CD14-positive monocyte (primary cell): ENCODE results near the gene L3MBTL4. TPM values are rescaled to one million over a fixed set of nuclear protein-coding genes. Genes with fewer than 3 reads are reported as not detected.

Source experiments
- DNase-seq, 3 donors: peaks; one replicate each; pipeline ENCODE4 v3.0.0-alpha.2; 2011 to 2022
- H2AFZ ChIP-seq: 2 replicates; pipeline ENCODE4 v1.6.0; 2012; ENCODE audit warnings: mild to moderate bottlenecking, low read depth, low read length, inconsistent platforms; ENCODE audit not compliant: insufficient read depth, poor library complexity, severe bottlenecking
- H3K27ac ChIP-seq, 2 donors: 1 replicate in 1 of 2; 2 replicates in 1 of 2; pipeline ENCODE4 v1.5.1; 2012 to 2013; ENCODE audit warnings: low read length in 2 of 2, control low read depth in 1 of 2, inconsistent platforms in 1 of 2, low read depth in 1 of 2, mild to moderate bottlenecking in 1 of 2
- H3K27me3 ChIP-seq, 2 donors: one replicate each; pipeline versions ENCODE4 v1.6.0 to v1.6.1; 2011 to 2013; ENCODE audit warnings: low read length in 2 of 2; ENCODE audit not compliant: control insufficient read depth in 2 of 2, insufficient read depth in 2 of 2
- H3K36me3 ChIP-seq, 2 donors: replicated peaks in 1 of 2; 1 replicate in 1 of 2; 2 replicates in 1 of 2; pipeline versions ENCODE4 v1.5.1 to v1.6.1; 2012 to 2013; ENCODE audit warnings: low read length in 2 of 2, control low read depth in 1 of 2, inconsistent platforms in 1 of 2, mild to moderate bottlenecking in 1 of 2; ENCODE audit not compliant: insufficient read depth in 2 of 2, control insufficient read depth in 1 of 2
- H3K4me1 ChIP-seq, 2 donors: 1 replicate in 1 of 2; 2 replicates in 1 of 2; pipeline versions ENCODE4 v1.5.1 to v1.6.1; 2012 to 2013; ENCODE audit warnings: low read length in 2 of 2, control low read depth in 1 of 2, inconsistent platforms in 1 of 2, mild to moderate bottlenecking in 1 of 2, moderate library complexity in 1 of 2; ENCODE audit not compliant: insufficient read depth in 2 of 2, control insufficient read depth in 1 of 2
- H3K4me2 ChIP-seq: replicated peaks from 2 replicates; pipeline ENCODE3; 2012; ENCODE audit warnings: low read length, moderate library complexity, mild to moderate bottlenecking; ENCODE audit not compliant: poor library complexity, severe bottlenecking; ENCODE audit errors: extremely low read depth
- H3K4me3 ChIP-seq, 3 experiments: fragments of 200-600 bp in 1 of 3; sonication (generic) in 1 of 3; replicated peaks in 1 of 3; 1 replicate in 2 of 3; 2 replicates in 1 of 3; pipeline ENCODE4 v1.5.1; 2011 to 2013; ENCODE audit warnings: low read length in 3 of 3, mild to moderate bottlenecking in 3 of 3, control low read depth in 2 of 3, low read depth in 2 of 3, inconsistent platforms in 1 of 3, moderate library complexity in 1 of 3
- H3K79me2 ChIP-seq: 2 replicates; pipeline ENCODE4 v1.6.0; 2012; ENCODE audit warnings: mild to moderate bottlenecking, control low read depth, inconsistent platforms, low read length, moderate library complexity; ENCODE audit not compliant: insufficient read depth
- H3K9ac ChIP-seq: 2 replicates; pipeline ENCODE4 v1.6.0; 2017; ENCODE audit warnings: low read length, mild to moderate bottlenecking; ENCODE audit not compliant: insufficient read depth, poor library complexity, severe bottlenecking
- H3K9me3 ChIP-seq, 2 donors: replicated peaks in 1 of 2; 1 replicate in 1 of 2; 2 replicates in 1 of 2; pipeline versions ENCODE4 v1.5.1 to v1.6.1; 2012 to 2013; ENCODE audit warnings: low read length in 2 of 2, control low read depth in 1 of 2; ENCODE audit not compliant: control insufficient read depth in 1 of 2, insufficient read depth in 1 of 2
- H4K20me1 ChIP-seq: 2 replicates; pipeline ENCODE4 v1.6.0; 2012; ENCODE audit warnings: mild to moderate bottlenecking, low read length, control low read depth, moderate library complexity; ENCODE audit not compliant: insufficient read depth
- H3K27ac Mint-ChIP-seq, 7 donors: one replicate each; pipeline ENCODE4 v1.8.0; 2020; ENCODE audit warnings: mild to moderate bottlenecking in 7 of 7, mixed read lengths in 7 of 7, moderate library complexity in 6 of 7, inconsistent platforms in 2 of 7
- H3K27me3 Mint-ChIP-seq, 3 donors: one replicate each; pipeline ENCODE4 v1.8.0; 2021 to 2022; ENCODE audit warnings: low read depth in 3 of 3, mild to moderate bottlenecking in 3 of 3, mixed read lengths in 3 of 3, moderate library complexity in 3 of 3, inconsistent platforms in 1 of 3
- H3K36me3 Mint-ChIP-seq, 2 donors: one replicate each; pipeline ENCODE4 v1.8.0; 2020; ENCODE audit warnings: mixed read lengths in 2 of 2, inconsistent platforms in 1 of 2, mild to moderate bottlenecking in 1 of 2
- H3K4me1 Mint-ChIP-seq: one replicate; pipeline ENCODE4 v1.8.0; 2020; ENCODE audit warnings: mild to moderate bottlenecking, mixed read lengths
- H3K4me3 Mint-ChIP-seq, 2 donors: one replicate each; pipeline ENCODE4 v1.8.0; 2020; ENCODE audit warnings: mild to moderate bottlenecking in 2 of 2, mixed read lengths in 2 of 2, moderate library complexity in 1 of 2
- H3K9me3 Mint-ChIP-seq, 7 donors: one replicate each; pipeline ENCODE4 v1.8.0; 2020 to 2022; ENCODE audit warnings: mixed read lengths in 7 of 7, mild to moderate bottlenecking in 6 of 7, moderate library complexity in 6 of 7, inconsistent platforms in 2 of 7
- WGBS: methylation state at CpG from one replicate; pipeline ENCODE4 v1.1.5; 2013; ENCODE audit warnings: missing lambda C conversion rate; ENCODE audit not compliant: insufficient coverage; 5-methylcytosine and 5-hydroxymethylcytosine counted together
- intact Hi-C, 2 donors: fragments of 100-400 bp; cut with micrococcal nuclease; formaldehyde crosslinking; loops; one replicate each; pipeline versions ENCODE4 v1.15.0 to v1.15.1; 2023
- polyA plus RNA-seq, 3 donors: library from polyadenylated mRNA; depleted of rRNA in 1 of 3; unstranded in 2 of 3; stranded (reverse) in 1 of 3; fragments of 300-500 nt in 2 of 3; fragments of >200 nt in 1 of 3; fragmentation: Illumina TruSeq in 2 of 3; gene quantifications; 1 replicate in 2 of 3; 2 replicates in 1 of 3; pipeline ENCODE4 v1.2.3, GENCODE V29; 2012 to 2021
- TF ChIP-seq, protein P1 (sequence below): fragments of 200-600 bp; IDR thresholded peaks from one replicate; pipeline ENCODE4 v1.8.0; 2022; ENCODE audit warnings: antibody characterized with exemption, mild to moderate bottlenecking

The L3MBTL4 gene
- polyA plus RNA-seq, 3 donors = 0.55 to 1.2 (median 0.72) TPM

- TF ChIP-seq, protein P1, sequence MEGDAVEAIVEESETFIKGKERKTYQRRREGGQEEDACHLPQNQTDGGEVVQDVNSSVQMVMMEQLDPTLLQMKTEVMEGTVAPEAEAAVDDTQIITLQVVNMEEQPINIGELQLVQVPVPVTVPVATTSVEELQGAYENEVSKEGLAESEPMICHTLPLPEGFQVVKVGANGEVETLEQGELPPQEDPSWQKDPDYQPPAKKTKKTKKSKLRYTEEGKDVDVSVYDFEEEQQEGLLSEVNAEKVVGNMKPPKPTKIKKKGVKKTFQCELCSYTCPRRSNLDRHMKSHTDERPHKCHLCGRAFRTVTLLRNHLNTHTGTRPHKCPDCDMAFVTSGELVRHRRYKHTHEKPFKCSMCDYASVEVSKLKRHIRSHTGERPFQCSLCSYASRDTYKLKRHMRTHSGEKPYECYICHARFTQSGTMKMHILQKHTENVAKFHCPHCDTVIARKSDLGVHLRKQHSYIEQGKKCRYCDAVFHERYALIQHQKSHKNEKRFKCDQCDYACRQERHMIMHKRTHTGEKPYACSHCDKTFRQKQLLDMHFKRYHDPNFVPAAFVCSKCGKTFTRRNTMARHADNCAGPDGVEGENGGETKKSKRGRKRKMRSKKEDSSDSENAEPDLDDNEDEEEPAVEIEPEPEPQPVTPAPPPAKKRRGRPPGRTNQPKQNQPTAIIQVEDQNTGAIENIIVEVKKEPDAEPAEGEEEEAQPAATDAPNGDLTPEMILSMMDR = no peak
- H3K36me3 ChIP-seq = no peaks in the 10 kb centered on the region
- peaks cover 0 to 2% (median 0%) of the 10 kb centered on the region in 3 donors for H3K27me3 Mint-ChIP-seq
- intact Hi-C loops = no loop called here
- no peak overlapping the region for H3K27ac Mint-ChIP-seq
- no peak overlapping the region for H3K4me3 Mint-ChIP-seq
- H3K9ac ChIP-seq = no peak overlapping the region
- H3K4me1 Mint-ChIP-seq = no peaks in the 10 kb centered on the region
- H3K36me3 Mint-ChIP-seq = no peaks in the 10 kb centered on the region
- no peak overlapping the region for H2AFZ ChIP-seq
- H4K20me1 ChIP-seq = no peaks in the 10 kb centered on the region
- H3K79me2 ChIP-seq = no peaks in the 10 kb centered on the region
- H3K4me3 ChIP-seq = no peak overlapping the region
- no peaks in the 10 kb centered on the region for H3K4me1 ChIP-seq
- H3K27ac ChIP-seq = no peak overlapping the region
- DNase-seq = no peak
- H3K4me2 ChIP-seq = no peak overlapping the region
- H3K9me3 Mint-ChIP-seq = peaks cover 0 to 2% (median 0%) of the 10 kb centered on the region in 7 donors
- H3K9me3 ChIP-seq = no peaks in the 10 kb centered on the region
- no peaks in the 10 kb centered on the region for H3K27me3 ChIP-seq
These were observed 210.2 kb downstream of the L3MBTL4 start for GRCh38 chr18:6204476-6204875.

- H3K4me3 Mint-ChIP-seq = no peak overlapping the region
These were observed 210.9 kb downstream of the L3MBTL4 start for GRCh38 chr18:6203791-6204190.

More at GRCh38 chr18:6203791-6204190, 210.9 kb downstream of the L3MBTL4 start:
- TF ChIP-seq, protein P1 = no peak
- Histone ChIP-seq H3K27me3 (no peaks in the 10 kb centered on the region), H3K4me2 (no peak overlapping the region), H4K20me1 (no peaks in the 10 kb centered on the region), H2AFZ (no peak overlapping the region), H3K27ac (no peak overlapping the region), H3K4me1 (no peaks in the 10 kb centered on the region), H3K9me3 (no peaks in the 10 kb centered on the region), H3K4me3 (no peak overlapping the region), H3K9ac (no peak overlapping the region), H3K79me2 (no peaks in the 10 kb centered on the region), H3K36me3 (no peaks in the 10 kb centered on the region)
- Mint-ChIP-seq H3K9me3 (peaks cover 0 to 2% (median 0%) of the 10 kb centered on the region in 7 donors), H3K36me3 (no peaks in the 10 kb centered on the region), H3K27me3 (peaks cover 0 to 2% (median 0%) of the 10 kb centered on the region in 3 donors), H3K27ac (no peak overlapping the region), H3K4me1 (no peaks in the 10 kb centered on the region)
- 73% methylated on average over 2 of the region's 3 CpGs for WGBS
- intact Hi-C loops = no loop called here
- DNase-seq = no peak
